K562 treated with DMSO at 1 percent for 4 hours (cell line): Measurements from ENCODE around the gene PPA1. TPM values are rescaled to one million over a fixed set of nuclear protein-coding genes. Genes with fewer than 3 reads are reported as not detected.

Experiments used
- total RNA-seq: library from RNA; unstranded; fragments of 300-600 nt; gene quantifications from 2 replicates; pipeline ENCODE4 v1.2.3, GENCODE V29; 2022; ENCODE audit not compliant: insufficient read depth

PPA1 gene
- 245 and 248 TPM in 2 replicates for total RNA-seq

DNA sequence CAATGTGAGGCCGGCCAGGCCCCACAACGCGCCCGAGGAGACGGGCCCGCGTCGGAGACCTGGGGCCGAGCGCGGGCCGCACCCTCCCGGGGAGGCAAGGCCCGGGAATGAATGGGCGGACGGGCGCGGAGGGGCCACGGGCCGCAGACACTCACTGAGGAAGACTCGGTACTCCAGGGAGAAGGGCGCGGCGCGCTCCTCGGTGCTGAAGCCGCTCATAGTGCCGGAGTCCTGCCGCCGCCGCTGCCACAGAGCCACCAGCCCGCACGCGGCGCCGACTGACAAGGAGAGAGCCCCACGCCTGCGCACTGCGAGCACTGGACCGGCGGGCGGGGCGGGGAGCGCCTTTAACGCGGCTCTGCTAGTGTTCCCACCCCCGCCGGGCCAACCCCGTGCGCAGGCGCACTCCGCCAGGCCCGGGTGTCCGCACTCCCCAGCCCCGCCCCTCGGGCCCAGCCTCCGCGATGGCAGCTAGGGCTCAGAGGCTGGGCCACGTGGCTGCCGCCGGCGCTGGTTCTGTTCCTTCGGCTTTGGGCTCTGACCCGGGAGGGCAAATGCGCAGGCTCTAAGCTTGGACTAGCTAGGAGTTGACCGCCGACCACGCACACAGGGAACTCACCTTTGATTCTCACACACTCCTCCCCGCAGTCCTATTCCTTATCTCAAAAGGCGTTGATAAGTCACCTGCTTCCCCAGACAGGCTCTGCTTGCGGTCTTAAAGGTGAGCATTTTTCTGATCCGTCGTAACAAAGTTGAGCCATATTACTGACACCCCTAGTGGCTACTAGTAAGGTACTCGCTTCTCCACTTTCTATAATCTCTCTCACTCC, at the start of gene PPA1:
PPA1 (minus strand) TSS at position 321 of the 830 bp plus-strand sequence; CDS start at position 219, 102 bp downstream.

Other genes starting within 250 kb of the PPA1 start
- not detected in 2 replicates for gene MACROH2A2, start 180.6 kb downstream of the PPA1 start, total RNA-seq
- 14.2 and 16.5 TPM in 2 replicates for gene AIFM2, start 100.6 kb downstream of the PPA1 start, total RNA-seq
- gene TYSND1, start 86.7 kb downstream of the PPA1 start, total RNA-seq, result 4.4 and 4.5 TPM in 2 replicates
- gene SAR1A, start 62.9 kb downstream of the PPA1 start, total RNA-seq, result 22.9 and 26.4 TPM in 2 replicates
- not detected in 2 replicates for gene NPFFR1, start 50.6 kb upstream of the PPA1 start, total RNA-seq
- 12.6 and 15.7 TPM in 2 replicates for gene LRRC20, start 149.2 kb upstream of the PPA1 start, total RNA-seq
- gene EIF4EBP2, start 170.7 kb upstream of the PPA1 start, total RNA-seq, result 46.9 and 56.1 TPM in 2 replicates
- gene NODAL, start 208.3 kb upstream of the PPA1 start, total RNA-seq, result not detected in 2 replicates
- gene PALD1, start 245.3 kb upstream of the PPA1 start, total RNA-seq, result not detected in 2 replicates